ENCODE measurements around the gene ZBTB8A. TPM values are rescaled to one million over a fixed set of nuclear protein-coding genes. Genes with fewer than 3 reads are reported as not detected.

Gene ZBTB8A
- total RNA-seq, 4 donors from 2014 or later = 8.1 to 14.9 (median 12.1) TPM

DNA sequence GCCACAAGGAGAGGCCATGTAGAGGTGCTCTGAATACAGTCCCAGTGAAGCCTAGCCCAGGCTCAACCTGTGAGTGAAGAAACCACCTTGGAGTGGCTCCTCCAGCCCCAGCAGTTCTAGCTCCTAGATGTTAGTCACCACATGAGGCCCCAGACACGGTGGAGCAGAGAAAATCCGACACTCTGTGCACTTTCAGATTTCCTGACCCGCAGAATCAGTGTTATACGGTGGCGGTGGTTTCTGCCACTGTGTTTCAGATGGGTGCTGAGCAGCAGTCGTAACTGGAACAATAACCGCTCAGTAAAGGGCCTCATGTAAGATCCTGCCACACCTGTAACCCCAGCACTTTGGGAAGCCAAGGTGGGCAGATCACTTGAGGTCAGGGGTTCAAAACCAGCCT is 36.1 kb upstream of the ZBTB8A start:
- TF ChIP-seq POLR2A (IDR thresholded peaks at IDR 0.05) (no peak), EP300 (IDR thresholded peaks at IDR 0.05) (no peak)
- TF ChIP-seq, protein P1, sequence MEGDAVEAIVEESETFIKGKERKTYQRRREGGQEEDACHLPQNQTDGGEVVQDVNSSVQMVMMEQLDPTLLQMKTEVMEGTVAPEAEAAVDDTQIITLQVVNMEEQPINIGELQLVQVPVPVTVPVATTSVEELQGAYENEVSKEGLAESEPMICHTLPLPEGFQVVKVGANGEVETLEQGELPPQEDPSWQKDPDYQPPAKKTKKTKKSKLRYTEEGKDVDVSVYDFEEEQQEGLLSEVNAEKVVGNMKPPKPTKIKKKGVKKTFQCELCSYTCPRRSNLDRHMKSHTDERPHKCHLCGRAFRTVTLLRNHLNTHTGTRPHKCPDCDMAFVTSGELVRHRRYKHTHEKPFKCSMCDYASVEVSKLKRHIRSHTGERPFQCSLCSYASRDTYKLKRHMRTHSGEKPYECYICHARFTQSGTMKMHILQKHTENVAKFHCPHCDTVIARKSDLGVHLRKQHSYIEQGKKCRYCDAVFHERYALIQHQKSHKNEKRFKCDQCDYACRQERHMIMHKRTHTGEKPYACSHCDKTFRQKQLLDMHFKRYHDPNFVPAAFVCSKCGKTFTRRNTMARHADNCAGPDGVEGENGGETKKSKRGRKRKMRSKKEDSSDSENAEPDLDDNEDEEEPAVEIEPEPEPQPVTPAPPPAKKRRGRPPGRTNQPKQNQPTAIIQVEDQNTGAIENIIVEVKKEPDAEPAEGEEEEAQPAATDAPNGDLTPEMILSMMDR (IDR thresholded peaks at IDR 0.05) = no peak

DNA sequence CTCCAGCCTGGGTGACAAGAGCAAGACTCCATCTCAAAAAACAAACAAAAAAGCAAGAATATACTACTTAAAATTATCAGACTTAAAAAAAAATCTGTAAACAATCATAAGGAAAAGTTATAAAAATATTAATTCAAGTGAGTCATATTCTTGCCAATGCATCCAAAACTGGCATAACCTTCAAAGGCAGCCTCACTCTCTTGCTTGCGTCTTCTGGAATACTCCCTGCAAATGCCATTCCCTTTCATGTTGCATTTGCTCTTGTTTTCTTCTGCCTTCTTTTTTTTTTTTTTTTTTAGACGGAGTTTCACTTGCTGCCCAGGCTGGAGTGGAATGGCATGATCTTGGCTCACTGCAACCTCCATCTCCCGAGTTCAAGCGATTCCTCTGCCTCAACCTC is 32.2 kb upstream of the ZBTB8A start:
- TF ChIP-seq, protein P1 (IDR thresholded peaks at IDR 0.05) = no peak
- TF ChIP-seq EP300 (IDR thresholded peaks at IDR 0.05) (no peak), POLR2A (IDR thresholded peaks at IDR 0.05) (no peak)
- 76 to 77% methylated on average over 4 of the region's 4 CpGs for WGBS, 2 donors
- H3K9me3 ChIP-seq = no peaks in the 10 kb centered on the region
- H3K27ac ChIP-seq = no peak overlapping the region
- DNase-seq (ENCODE audit: low spot score in 2 of 2) = no peak
- no peak overlapping the region for H3K4me3 ChIP-seq
- no peaks in the 10 kb centered on the region for H3K36me3 ChIP-seq
- no peaks in the 10 kb centered on the region for H3K27me3 ChIP-seq
- H3K4me1 ChIP-seq = peaks cover 0 to 16% (median 6%) of the 10 kb centered on the region in 4 donors

More for the DNA sequence above, 36.1 kb upstream of the ZBTB8A start:
- no peaks in the 10 kb centered on the region for H3K9me3 ChIP-seq
- no peak overlapping the region for H3K4me3 ChIP-seq
- 89 to 92% methylated on average over 7 of the region's 7 CpGs for WGBS, 2 donors
- DNase-seq (ENCODE audit: low spot score in 2 of 2) = no peak
- peaks cover 0 to 38% (median 16%) of the 10 kb centered on the region in 4 donors for H3K4me1 ChIP-seq
- no peaks in the 10 kb centered on the region for H3K27me3 ChIP-seq
- H3K36me3 ChIP-seq = no peaks in the 10 kb centered on the region
- H3K27ac ChIP-seq = peak overlapping the region; percentile 69 to 98 (median 92)

DNA sequence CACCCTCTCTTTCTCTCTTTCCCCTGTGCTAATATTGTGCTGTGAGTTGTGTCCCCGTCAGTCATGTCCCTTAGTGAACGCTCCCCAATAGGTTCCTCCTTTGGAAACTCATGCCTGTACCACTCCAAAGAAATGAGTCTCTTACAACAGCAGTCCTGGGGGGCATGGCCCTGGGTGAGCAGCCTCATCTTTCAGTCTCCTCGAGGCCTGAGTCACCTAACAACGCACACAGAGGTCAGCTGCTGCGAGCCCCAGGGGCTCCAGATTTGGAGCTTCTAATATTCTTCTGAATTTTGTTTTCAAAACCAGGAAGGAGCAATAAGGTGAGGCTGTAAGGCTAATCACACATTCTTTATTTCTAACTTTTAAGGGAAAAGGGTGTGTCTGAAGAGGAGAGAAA is 30.5 kb upstream of the ZBTB8A start:
- H3K4me3 ChIP-seq = no peak overlapping the region
- no peaks in the 10 kb centered on the region for H3K27me3 ChIP-seq
- H3K9me3 ChIP-seq = no peaks in the 10 kb centered on the region
- WGBS, 2 donors = 67 to 69% methylated on average over 5 of the region's 5 CpGs
- H3K4me1 ChIP-seq = no peaks in the 10 kb centered on the region
- H3K36me3 ChIP-seq = no peaks in the 10 kb centered on the region
- no peak overlapping the region for H3K27ac ChIP-seq
- DNase-seq (ENCODE audit: low spot score in 2 of 2) = no peak
- no peak for TF ChIP-seq POLR2A (IDR thresholded peaks at IDR 0.05)
- TF ChIP-seq, protein P1 (IDR thresholded peaks at IDR 0.05) = no peak
- no peak for TF ChIP-seq EP300 (IDR thresholded peaks at IDR 0.05)

DNA sequence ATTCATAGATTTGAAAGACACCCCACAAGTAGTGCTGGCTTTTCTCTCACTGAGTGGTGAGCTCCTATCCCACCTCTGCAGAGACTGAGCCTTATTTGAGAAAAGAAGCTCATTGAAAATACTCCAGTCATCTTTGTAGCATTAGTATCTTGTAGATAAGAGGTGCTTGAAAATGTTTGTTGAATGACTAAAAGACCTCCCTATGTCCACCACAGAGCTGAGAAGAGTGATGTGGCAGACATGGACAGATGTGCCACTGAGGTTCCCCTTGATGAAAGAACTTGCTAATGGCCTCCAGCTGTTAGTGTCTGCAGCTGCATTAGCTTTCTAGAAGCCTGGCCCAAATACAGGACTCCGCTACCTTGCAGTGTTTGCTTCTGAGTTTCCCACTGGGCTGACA is 29.3 kb upstream of the ZBTB8A start:
- H3K27ac ChIP-seq = no peak overlapping the region
- no peak for TF ChIP-seq POLR2A (IDR thresholded peaks at IDR 0.05)
- no peak for TF ChIP-seq EP300 (IDR thresholded peaks at IDR 0.05)
- TF ChIP-seq, protein P1 (IDR thresholded peaks at IDR 0.05) = no peak
- 92 to 100% methylated on average over 1 of the region's 1 CpG for WGBS, 2 donors
- H3K27me3 ChIP-seq = no peaks in the 10 kb centered on the region
- H3K36me3 ChIP-seq = no peaks in the 10 kb centered on the region
- H3K9me3 ChIP-seq = no peaks in the 10 kb centered on the region
- DNase-seq (ENCODE audit: low spot score in 2 of 2) = no peak
- H3K4me3 ChIP-seq = no peak overlapping the region
- H3K4me1 ChIP-seq = no peaks in the 10 kb centered on the region

DNA sequence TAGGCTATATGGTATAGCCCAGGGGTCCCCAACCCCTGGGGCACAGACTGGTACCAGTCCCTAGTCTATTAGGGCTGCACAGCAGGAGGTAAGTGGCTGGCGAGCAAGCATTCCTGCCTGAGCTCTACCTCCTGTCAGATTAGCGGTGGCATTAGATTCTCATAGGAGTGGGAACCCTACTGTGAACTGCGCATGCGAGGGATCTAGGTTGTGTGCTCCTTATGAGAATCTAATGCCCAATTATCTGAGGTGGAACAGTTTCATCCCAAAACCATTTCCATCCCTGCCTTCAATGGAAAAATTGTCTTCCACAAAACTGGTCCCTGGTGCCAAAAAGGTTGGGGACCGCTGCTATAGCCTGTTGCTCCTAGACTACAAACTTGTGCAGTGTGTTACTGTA is 22.8 kb upstream of the ZBTB8A start:
- no peak overlapping the region for H3K27ac ChIP-seq
- no peak for DNase-seq (ENCODE audit: low spot score in 2 of 2)
- 82 to 86% methylated on average over 5 of the region's 5 CpGs for WGBS, 2 donors
- no peak overlapping the region for H3K4me3 ChIP-seq
- TF ChIP-seq POLR2A (IDR thresholded peaks at IDR 0.05) (no peak), EP300 (IDR thresholded peaks at IDR 0.05) (no peak)
- TF ChIP-seq, protein P1 (IDR thresholded peaks at IDR 0.05) = no peak
- no peaks in the 10 kb centered on the region for H3K36me3 ChIP-seq
- H3K9me3 ChIP-seq = no peaks in the 10 kb centered on the region
- H3K4me1 ChIP-seq = peaks cover 0 to 5% (median 0%) of the 10 kb centered on the region in 4 donors
- no peaks in the 10 kb centered on the region for H3K27me3 ChIP-seq
